Astrocyte of the cerebellum (primary cell): ENCODE results near the gene TRIP12.
"Not testable (repeated sequence)": the region's sequence is repeated elsewhere in the genome, so short reads cannot be mapped to it uniquely, and the experiment has no call there.

ENCODE experiments used
- DNase-seq: peaks from one replicate; pipeline ENCODE4 v3.0.0-alpha.2; 2011; ENCODE audit warnings: low read depth
- H3K4me3 ChIP-seq: 2 replicates; pipeline ENCODE4 v1.5.1; 2011; ENCODE audit warnings: mild to moderate bottlenecking, low read depth, low read length, moderate library complexity
- CTCF ChIP-seq: IDR thresholded peaks from 2 replicates; pipeline ENCODE4 v1.5.1; 2012; ENCODE audit warnings: low read length, low read depth, moderate library complexity, mild to moderate bottlenecking; ENCODE audit errors: missing control alignments
- in situ Hi-C: cut with HindIII; loops from 2 replicates; pipeline ENCODE4 v1.10.0; 2017; ENCODE audit warnings: low sequenced_read_pairs

Gene TRIP12

GRCh38 chr2:229800997-229801754 lies 120.6 kb downstream of the TRIP12 start:
- peak; percentile 79 for TF ChIP-seq CTCF
- H3K4me3 ChIP-seq: no peak overlapping the region
- in situ Hi-C loops: no loop called here
- peak; percentile 53 for DNase-seq

- no peak overlapping the region for H3K4me3 ChIP-seq
- in situ Hi-C loops: no loop called here
- DNase-seq: peak; percentile 51
- no peak for TF ChIP-seq CTCF
Observed at GRCh38 chr2:229798446-229799155, 123.2 kb downstream of the TRIP12 start.

- DNase-seq: no peak
- no peak overlapping the region for H3K4me3 ChIP-seq
- no peak for TF ChIP-seq CTCF
- in situ Hi-C loops: no loop called here
Observed at GRCh38 chr2:229795058-229795457, 126.8 kb downstream of the TRIP12 start.

- H3K4me3 ChIP-seq: no peak overlapping the region
- in situ Hi-C loops: no loop called here
- no peak for DNase-seq
- no peak for TF ChIP-seq CTCF
Observed at GRCh38 chr2:229794636-229795035, 127.2 kb downstream of the TRIP12 start.

GRCh38 chr2:229786289-229786688 lies 135.5 kb downstream of the TRIP12 start:
- in situ Hi-C loops, H3K4me3 ChIP-seq, DNase-seq: not testable (repeated sequence)

GRCh38 chr2:229784791-229785190 lies 137.0 kb downstream of the TRIP12 start:
- H3K4me3 ChIP-seq: no peak overlapping the region
- in situ Hi-C loops: no loop called here
- DNase-seq: no peak
- TF ChIP-seq CTCF: no peak

GRCh38 chr2:229783108-229783721 lies 138.6 kb downstream of the TRIP12 start:
- in situ Hi-C loops: no loop called here
- TF ChIP-seq CTCF: no peak
- no peak for DNase-seq
- no peak overlapping the region for H3K4me3 ChIP-seq
